Activated CD8-positive, alpha-beta T cell treated with anti-CD3 and anti-CD28 coated beads for 36 hours (primary cell): ENCODE results near the gene RPL13A. TPM values are rescaled to one million over a fixed set of nuclear protein-coding genes. Genes with fewer than 3 reads are reported as not detected.

Experiments used
- ATAC-seq: fragments of 200-7000 bp; cut with Tn5 transposase; one replicate; pipeline ENCODE4 v1.10.0; 2021; ENCODE audit warnings: mild to moderate bottlenecking, moderate library complexity
- CTCF ChIA-PET: fragments of 350-600 bp; sonication (Branson Sonifier 250); formaldehyde crosslinking; loops from one replicate; lab custom pipeline; 2021; ENCODE audit warnings: antibody characterized with exemption; lab: Charles Lee
- POLR2A ChIA-PET: fragments of 350-600 bp; sonication (Branson Sonifier 250); formaldehyde crosslinking; loops from one replicate; lab custom pipeline; 2021; ENCODE audit warnings: antibody characterized with exemption; lab: Charles Lee
- DNase-seq: peaks from one replicate; pipeline ENCODE4 v3.0.0-alpha.2; 2020
- H3K27ac Mint-ChIP-seq: one replicate; pipeline ENCODE4 v1.8.0; 2021; ENCODE audit warnings: mild to moderate bottlenecking, mixed read lengths
- H3K27me3 Mint-ChIP-seq: one replicate; pipeline ENCODE4 v1.8.0; 2021; ENCODE audit warnings: mixed read lengths
- H3K36me3 Mint-ChIP-seq: one replicate; pipeline ENCODE4 v1.8.0; 2021; ENCODE audit warnings: low read depth, mixed read lengths
- H3K4me1 Mint-ChIP-seq: one replicate; pipeline ENCODE4 v1.8.0; 2021; ENCODE audit warnings: low read depth, mixed read lengths
- H3K4me3 Mint-ChIP-seq: one replicate; pipeline ENCODE4 v1.8.0; 2021; ENCODE audit warnings: mild to moderate bottlenecking, moderate library complexity, mixed read lengths
- H3K9me3 Mint-ChIP-seq: one replicate; pipeline ENCODE4 v1.8.0; 2021; ENCODE audit warnings: mixed read lengths
- CTCF ChIP-seq: fragments of 200-600 bp; IDR thresholded peaks from one replicate; pipeline ENCODE4 v1.8.0; 2022; ENCODE audit warnings: antibody characterized with exemption, mild to moderate bottlenecking
- intact Hi-C: fragments of 100-400 bp; cut with micrococcal nuclease; formaldehyde crosslinking; loops from one replicate; pipeline ENCODE4 v1.10.0; 2022
- total RNA-seq, 2 experiments: library from RNA; stranded (reverse); gene quantifications; one replicate each; pipeline ENCODE4 v1.2.3, GENCODE V29; 2021

RPL13A gene
- total RNA-seq, 2 experiments from 2014 or later: 4,285 to 4,329 TPM

- Mint-ChIP-seq H3K27ac (no peak overlapping the region), H3K4me1 (peaks cover 4% of the 10 kb centered on the region), H3K4me3 (no peak overlapping the region), H3K9me3 (no peaks in the 10 kb centered on the region), H3K27me3 (no peaks in the 10 kb centered on the region), H3K36me3 (peaks cover 13% of the 10 kb centered on the region)
- DNase-seq (no peak), ATAC-seq (no peak)
- no peak for TF ChIP-seq CTCF
- intact Hi-C loops: no loop called here
- ChIA-PET POLR2A (no interaction called here), CTCF (no interaction called here)
Observed at GRCh38 chr19:49461656-49462055, 25.8 kb upstream of the RPL13A start.

DNA sequence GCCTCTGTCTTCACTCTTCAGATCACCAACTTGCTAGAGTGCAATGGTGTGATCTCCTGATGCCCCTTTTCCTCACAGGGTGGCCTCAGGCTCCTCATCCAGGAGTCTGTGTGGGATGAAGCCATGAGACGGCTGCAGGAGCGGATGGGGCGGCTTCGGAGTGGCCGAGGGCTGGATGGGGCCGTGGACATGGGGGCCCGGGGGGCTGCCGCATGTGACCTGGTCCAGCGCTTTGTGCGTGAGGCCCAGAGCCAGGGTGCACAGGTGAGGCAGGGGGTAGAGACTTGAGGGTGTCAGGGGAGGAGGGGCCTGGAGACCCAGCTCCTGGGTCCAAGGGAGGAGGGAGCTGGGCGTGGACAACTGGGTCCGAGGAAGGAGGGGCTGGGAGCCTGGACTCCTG lies 24.9 kb upstream of the RPL13A start:
- Mint-ChIP-seq H3K9me3 (no peaks in the 10 kb centered on the region), H3K36me3 (peaks cover 10% of the 10 kb centered on the region), H3K27ac (no peak overlapping the region), H3K4me1 (no peaks in the 10 kb centered on the region), H3K27me3 (no peaks in the 10 kb centered on the region), H3K4me3 (no peak overlapping the region)
- POLR2A ChIA-PET: no interaction called here
- no peak for DNase-seq
- intact Hi-C loops: no loop called here
- TF ChIP-seq CTCF: no peak
- CTCF ChIA-PET: no interaction called here
- no peak for ATAC-seq

- H3K27me3 Mint-ChIP-seq: no peaks in the 10 kb centered on the region
- no peak overlapping the region for H3K27ac Mint-ChIP-seq
- DNase-seq: no peak
- intact Hi-C loops: no loop called here
- H3K9me3 Mint-ChIP-seq: no peaks in the 10 kb centered on the region
- TF ChIP-seq CTCF: no peak
- peaks cover 16% of the 10 kb centered on the region for H3K36me3 Mint-ChIP-seq
- H3K4me1 Mint-ChIP-seq: peaks cover 9% of the 10 kb centered on the region
- ATAC-seq: no peak
- ChIA-PET POLR2A (interaction anchor here (1.2 kb wide), 1 partner anchor 11 kb away, joined by 3 read pairs; no protein-coding TSS in a partner anchor), CTCF (no interaction called here)
- H3K4me3 Mint-ChIP-seq: no peak overlapping the region
Observed at GRCh38 chr19:49463960-49464740, 23.3 kb upstream of the RPL13A start.

DNA sequence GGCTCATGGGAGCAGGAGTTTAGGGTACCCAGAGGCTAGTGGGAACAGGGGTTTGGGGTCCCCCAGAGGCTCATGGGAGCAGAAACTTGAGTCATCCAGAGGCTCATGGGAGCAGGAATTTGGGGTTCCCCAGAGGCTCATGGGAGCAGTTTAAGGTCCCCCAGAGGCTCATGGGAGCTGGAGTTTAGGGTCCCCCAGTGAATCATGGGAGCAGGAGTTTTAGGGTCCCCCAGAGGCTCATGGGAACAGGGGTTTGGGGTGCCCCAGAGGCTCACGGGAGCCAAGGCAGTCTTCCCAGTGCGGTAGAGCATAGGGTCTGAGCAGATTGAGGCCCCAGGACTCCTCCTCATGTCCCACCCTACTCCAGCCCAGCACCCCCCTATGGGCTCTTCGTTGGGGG lies 22.0 kb upstream of the RPL13A start:
- no peak for TF ChIP-seq CTCF
- H3K4me3 Mint-ChIP-seq: no peak overlapping the region
- H3K9me3 Mint-ChIP-seq: no peaks in the 10 kb centered on the region
- peaks cover 11% of the 10 kb centered on the region for H3K36me3 Mint-ChIP-seq
- no peaks in the 10 kb centered on the region for H3K27me3 Mint-ChIP-seq
- intact Hi-C loops: no loop called here
- H3K4me1 Mint-ChIP-seq: peaks cover 17% of the 10 kb centered on the region
- no peak for ATAC-seq
- DNase-seq: no peak
- ChIA-PET CTCF (no interaction called here), POLR2A (interaction anchor here (0.8 to 1.5 kb wide), 3 partner anchors 10 to 34 kb away, joined by 3 to 4 read pairs (median 4); no protein-coding TSS in a partner anchor)
- no peak overlapping the region for H3K27ac Mint-ChIP-seq

DNA sequence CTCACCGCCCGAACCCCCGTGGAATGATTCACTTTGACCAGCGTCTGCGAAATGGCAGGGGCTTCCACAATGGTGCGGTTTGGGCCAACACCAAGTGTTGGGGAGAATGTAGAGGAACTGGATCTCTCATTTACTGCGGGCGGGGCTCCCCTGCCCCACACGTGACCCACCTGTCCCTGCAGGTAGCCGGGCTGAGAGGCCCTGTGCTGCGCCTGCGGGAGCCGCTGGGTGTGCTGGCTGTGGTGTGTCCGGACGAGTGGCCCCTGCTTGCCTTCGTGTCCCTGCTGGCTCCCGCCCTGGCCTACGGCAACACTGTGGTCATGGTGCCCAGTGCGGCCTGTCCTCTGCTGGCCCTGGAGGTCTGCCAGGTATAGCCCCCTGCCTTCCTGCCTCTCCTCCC lies 19.2 kb upstream of the RPL13A start:
- H3K4me1 Mint-ChIP-seq: peaks cover 37% of the 10 kb centered on the region
- H3K27ac Mint-ChIP-seq: peak overlapping the region; percentile 95
- TF ChIP-seq CTCF: no peak
- no peaks in the 10 kb centered on the region for H3K9me3 Mint-ChIP-seq
- ATAC-seq (no peak), DNase-seq (no peak)
- H3K4me3 Mint-ChIP-seq: no peak overlapping the region
- intact Hi-C loops: no loop called here
- peaks cover 11% of the 10 kb centered on the region for H3K36me3 Mint-ChIP-seq
- no peaks in the 10 kb centered on the region for H3K27me3 Mint-ChIP-seq
- CTCF ChIA-PET: interaction anchor here (2.8 to 3.1 kb wide), 2 partner anchors 13 to 16 kb away, joined by 15 to 22 read pairs; partner anchors contain the start of genes ALDH16A1 and PIH1D1
- POLR2A ChIA-PET: interaction anchor here (6.3 kb wide), 1 partner anchor 21 kb away, joined by 63 read pairs; the partner anchor contains the start of gene RPL13A
